ENCODE measurements around the gene UBAC1. TPM values are rescaled to one million over a fixed set of nuclear protein-coding genes. Genes with fewer than 3 reads are reported as not detected.

The UBAC1 gene
- polyA plus RNA-seq, 1 donor from 2014 or later: 92.3 TPM

- Histone ChIP-seq H3K36me3 (ENCODE audit: insufficient read depth, low read length) (no peaks in the 10 kb centered on the region), H3K4me3 (ENCODE audit: low read length) (no peak overlapping the region), H2AFZ (ENCODE audit: low read depth, low read length) (no peak overlapping the region), H3K9ac (ENCODE audit: low read length) (no peak overlapping the region), H3K79me2 (replicated peaks; ENCODE audit: insufficient read depth, low read length) (no peaks in the 10 kb centered on the region), H3K9me2 (ENCODE audit: insufficient read depth, low read length) (no peaks in the 10 kb centered on the region), H3K9me3 (ENCODE audit: low read length) (no peaks in the 10 kb centered on the region), H4K20me1 (ENCODE audit: insufficient read depth) (no peaks in the 10 kb centered on the region), H3K27me3 (ENCODE audit: insufficient read depth, low read depth, low read length) (no peaks in the 10 kb centered on the region), H3F3A (ENCODE audit: insufficient read depth, low read length, poor library complexity, severe bottlenecking) (no peaks in the 10 kb centered on the region), H3K27ac (ENCODE audit: low read length) (no peak overlapping the region), H3K4me2 (ENCODE audit: low read length) (no peak overlapping the region)
- no peak for TF ChIP-seq POLR2AphosphoS5 (IDR thresholded peaks at IDR 0.05)
- TF ChIP-seq, protein P1, sequence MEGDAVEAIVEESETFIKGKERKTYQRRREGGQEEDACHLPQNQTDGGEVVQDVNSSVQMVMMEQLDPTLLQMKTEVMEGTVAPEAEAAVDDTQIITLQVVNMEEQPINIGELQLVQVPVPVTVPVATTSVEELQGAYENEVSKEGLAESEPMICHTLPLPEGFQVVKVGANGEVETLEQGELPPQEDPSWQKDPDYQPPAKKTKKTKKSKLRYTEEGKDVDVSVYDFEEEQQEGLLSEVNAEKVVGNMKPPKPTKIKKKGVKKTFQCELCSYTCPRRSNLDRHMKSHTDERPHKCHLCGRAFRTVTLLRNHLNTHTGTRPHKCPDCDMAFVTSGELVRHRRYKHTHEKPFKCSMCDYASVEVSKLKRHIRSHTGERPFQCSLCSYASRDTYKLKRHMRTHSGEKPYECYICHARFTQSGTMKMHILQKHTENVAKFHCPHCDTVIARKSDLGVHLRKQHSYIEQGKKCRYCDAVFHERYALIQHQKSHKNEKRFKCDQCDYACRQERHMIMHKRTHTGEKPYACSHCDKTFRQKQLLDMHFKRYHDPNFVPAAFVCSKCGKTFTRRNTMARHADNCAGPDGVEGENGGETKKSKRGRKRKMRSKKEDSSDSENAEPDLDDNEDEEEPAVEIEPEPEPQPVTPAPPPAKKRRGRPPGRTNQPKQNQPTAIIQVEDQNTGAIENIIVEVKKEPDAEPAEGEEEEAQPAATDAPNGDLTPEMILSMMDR (IDR thresholded peaks at IDR 0.05; ENCODE audit: poor library complexity, severe bottlenecking): no peak
- no peak for TF ChIP-seq MXI1 (conservative IDR thresholded peaks at IDR 0.05; ENCODE audit: poor library complexity, severe bottlenecking)
- TF ChIP-seq SMC3 (conservative IDR thresholded peaks at IDR 0.05; ENCODE audit: poor library complexity): no peak
- TF ChIP-seq EZH2 (IDR thresholded peaks at IDR 0.05; ENCODE audit: borderline replicate concordance, insufficient read depth, low read length, poor library complexity, severe bottlenecking): no peak
- TF ChIP-seq EP300 (conservative IDR thresholded peaks at IDR 0.05; ENCODE audit: poor library complexity, severe bottlenecking): no peak
- TF ChIP-seq TAF1 (IDR thresholded peaks at IDR 0.05; ENCODE audit: low read depth): no peak
- TF ChIP-seq, protein P2, sequence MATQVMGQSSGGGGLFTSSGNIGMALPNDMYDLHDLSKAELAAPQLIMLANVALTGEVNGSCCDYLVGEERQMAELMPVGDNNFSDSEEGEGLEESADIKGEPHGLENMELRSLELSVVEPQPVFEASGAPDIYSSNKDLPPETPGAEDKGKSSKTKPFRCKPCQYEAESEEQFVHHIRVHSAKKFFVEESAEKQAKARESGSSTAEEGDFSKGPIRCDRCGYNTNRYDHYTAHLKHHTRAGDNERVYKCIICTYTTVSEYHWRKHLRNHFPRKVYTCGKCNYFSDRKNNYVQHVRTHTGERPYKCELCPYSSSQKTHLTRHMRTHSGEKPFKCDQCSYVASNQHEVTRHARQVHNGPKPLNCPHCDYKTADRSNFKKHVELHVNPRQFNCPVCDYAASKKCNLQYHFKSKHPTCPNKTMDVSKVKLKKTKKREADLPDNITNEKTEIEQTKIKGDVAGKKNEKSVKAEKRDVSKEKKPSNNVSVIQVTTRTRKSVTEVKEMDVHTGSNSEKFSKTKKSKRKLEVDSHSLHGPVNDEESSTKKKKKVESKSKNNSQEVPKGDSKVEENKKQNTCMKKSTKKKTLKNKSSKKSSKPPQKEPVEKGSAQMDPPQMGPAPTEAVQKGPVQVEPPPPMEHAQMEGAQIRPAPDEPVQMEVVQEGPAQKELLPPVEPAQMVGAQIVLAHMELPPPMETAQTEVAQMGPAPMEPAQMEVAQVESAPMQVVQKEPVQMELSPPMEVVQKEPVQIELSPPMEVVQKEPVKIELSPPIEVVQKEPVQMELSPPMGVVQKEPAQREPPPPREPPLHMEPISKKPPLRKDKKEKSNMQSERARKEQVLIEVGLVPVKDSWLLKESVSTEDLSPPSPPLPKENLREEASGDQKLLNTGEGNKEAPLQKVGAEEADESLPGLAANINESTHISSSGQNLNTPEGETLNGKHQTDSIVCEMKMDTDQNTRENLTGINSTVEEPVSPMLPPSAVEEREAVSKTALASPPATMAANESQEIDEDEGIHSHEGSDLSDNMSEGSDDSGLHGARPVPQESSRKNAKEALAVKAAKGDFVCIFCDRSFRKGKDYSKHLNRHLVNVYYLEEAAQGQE (IDR thresholded peaks at IDR 0.05; ENCODE audit: borderline replicate concordance): no peak
- TF ChIP-seq RAD21 (conservative IDR thresholded peaks at IDR 0.05): no peak
These were observed 23.0 kb upstream of the UBAC1 start for GRCh38 chr9:135984072-135984710.

- Histone ChIP-seq H3K4me3 (ENCODE audit: low read length) (no peak overlapping the region), H2AFZ (ENCODE audit: low read depth, low read length) (no peak overlapping the region), H3K79me2 (replicated peaks; ENCODE audit: insufficient read depth, low read length) (no peaks in the 10 kb centered on the region), H3K9me3 (ENCODE audit: low read length) (no peaks in the 10 kb centered on the region), H3K27me3 (ENCODE audit: insufficient read depth, low read depth, low read length) (no peaks in the 10 kb centered on the region), H3F3A (ENCODE audit: insufficient read depth, low read length, poor library complexity, severe bottlenecking) (no peaks in the 10 kb centered on the region), H3K4me2 (ENCODE audit: low read length) (no peak overlapping the region), H3K9me2 (ENCODE audit: insufficient read depth, low read length) (no peaks in the 10 kb centered on the region), H4K20me1 (ENCODE audit: insufficient read depth) (no peaks in the 10 kb centered on the region), H3K36me3 (ENCODE audit: insufficient read depth, low read length) (no peaks in the 10 kb centered on the region), H3K9ac (ENCODE audit: low read length) (no peak overlapping the region), H3K27ac (ENCODE audit: low read length) (no peak overlapping the region)
- TF ChIP-seq SMC3 (conservative IDR thresholded peaks at IDR 0.05; ENCODE audit: poor library complexity): no peak
- TF ChIP-seq RAD21 (conservative IDR thresholded peaks at IDR 0.05): no peak
These were observed 22.3 kb upstream of the UBAC1 start for GRCh38 chr9:135983208-135984071.
